Measurements from ENCODE around the gene SERPINA3.
"Not testable (repeated sequence)": the region's sequence is repeated elsewhere in the genome, so short reads cannot be mapped to it uniquely, and the experiment has no call there.

Gene SERPINA3

DNA sequence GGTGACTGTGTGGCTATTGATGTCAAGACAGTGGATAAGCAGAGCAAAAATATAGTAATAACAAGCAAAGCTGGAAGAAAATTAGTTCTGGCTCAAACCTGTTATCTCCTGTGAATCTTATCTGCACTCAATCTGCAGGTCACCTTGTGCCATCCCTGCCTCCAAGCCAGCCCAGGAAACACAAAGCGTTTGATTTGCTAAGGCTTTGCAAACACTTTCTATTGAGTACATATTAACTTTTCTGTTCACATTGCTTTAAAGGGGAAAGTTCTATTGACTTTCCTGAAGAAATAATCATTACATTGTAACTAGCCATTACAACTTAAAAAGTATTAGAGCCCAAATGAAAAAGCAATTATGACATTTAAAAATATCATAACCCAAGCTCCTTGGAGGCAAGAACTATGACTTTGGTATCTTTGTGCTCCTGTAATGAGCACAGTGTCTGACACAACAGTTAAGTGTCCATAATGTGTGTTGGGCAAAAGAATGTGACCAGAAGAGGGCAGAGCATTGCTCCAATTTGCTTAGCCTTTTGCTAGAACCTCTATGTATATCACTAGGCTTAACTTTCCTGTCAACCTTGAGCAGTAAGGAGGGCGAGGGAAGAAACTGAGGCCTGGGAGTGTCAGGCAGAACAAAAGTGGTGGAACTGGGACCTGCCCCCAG, 24.7 kb downstream of the SERPINA3 start:
- no peak for DNase-seq

DNA sequence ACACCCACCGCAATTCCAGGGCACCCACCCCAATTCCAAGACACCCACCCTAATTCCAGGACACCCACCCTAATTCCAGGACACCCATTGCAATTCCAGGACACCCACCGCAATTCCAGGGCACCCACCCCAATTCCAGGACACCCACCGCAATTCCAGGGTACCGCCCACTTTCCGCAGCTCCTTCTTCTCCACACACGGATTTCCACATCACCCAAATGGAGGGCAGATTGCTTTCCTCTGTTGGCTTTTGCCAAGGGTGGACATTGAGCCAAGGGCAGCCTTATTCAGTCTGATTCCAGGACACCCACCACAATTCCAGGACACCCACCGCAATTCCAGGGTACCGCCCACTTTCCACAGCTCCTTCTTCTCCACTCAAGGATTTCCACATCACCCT, 25.6 kb downstream of the SERPINA3 start:
- DNase-seq, result not testable (repeated sequence)

DNA sequence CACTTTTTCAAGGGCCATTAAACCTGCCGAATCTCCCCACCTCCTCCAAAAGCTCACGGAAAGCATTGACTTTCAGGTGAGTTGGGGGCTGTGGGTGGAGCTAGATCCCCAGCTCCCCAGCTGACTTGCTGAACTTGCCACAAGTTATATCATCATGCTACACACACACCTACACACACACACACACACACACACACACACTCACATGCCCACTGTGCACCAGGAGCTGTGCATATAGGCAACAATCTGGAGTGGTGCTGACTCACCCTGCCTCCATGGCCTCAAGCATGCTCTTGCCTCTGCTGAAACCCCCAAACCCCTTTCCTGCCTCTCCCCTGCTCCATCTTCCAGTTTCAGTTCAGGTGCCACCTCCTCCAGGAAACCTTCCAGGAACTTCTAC, 26.1 kb downstream of the SERPINA3 start:
- DNase-seq, result no peak

DNA sequence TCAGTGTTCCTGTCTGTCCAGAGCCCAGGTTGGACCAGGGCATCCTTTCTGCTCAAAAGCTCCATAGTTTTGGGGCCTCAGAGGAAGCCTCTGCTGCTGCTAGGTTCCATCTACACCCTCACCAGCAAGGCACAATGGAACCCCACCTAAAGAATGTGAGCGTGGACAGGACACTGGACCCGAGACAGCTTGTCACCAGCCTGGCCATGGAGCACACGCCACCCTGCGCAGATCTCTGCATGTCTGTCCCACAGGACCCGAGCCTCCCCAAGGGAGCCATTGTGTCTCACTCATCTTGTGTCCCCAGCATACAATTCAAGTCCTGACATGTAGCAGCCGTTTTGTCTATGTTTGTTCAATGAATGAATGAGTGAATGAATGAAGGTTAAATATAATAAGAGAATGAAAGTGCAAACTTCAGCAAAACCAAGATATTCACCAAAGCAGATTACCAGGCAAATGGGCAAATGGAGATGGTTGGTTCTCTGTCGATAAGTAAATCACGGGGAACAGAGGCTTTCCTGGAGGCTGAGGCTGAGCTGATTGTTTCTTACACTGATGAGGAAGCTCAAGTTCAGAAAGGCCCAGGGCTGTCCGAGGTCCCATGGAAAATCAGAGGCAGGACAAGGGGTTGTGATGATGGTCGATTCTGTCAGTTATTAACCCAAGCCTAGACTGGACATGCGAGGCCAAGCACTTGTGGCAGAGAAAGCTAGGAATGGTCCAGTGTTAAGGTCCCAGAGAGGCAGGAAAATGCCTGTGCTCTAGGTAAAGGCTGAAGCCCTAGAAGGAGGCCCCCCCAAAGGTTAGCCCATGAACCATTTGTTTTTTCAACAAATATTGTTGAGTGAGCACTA, 27.0 kb downstream of the SERPINA3 start:
- DNase-seq, result no peak

DNA sequence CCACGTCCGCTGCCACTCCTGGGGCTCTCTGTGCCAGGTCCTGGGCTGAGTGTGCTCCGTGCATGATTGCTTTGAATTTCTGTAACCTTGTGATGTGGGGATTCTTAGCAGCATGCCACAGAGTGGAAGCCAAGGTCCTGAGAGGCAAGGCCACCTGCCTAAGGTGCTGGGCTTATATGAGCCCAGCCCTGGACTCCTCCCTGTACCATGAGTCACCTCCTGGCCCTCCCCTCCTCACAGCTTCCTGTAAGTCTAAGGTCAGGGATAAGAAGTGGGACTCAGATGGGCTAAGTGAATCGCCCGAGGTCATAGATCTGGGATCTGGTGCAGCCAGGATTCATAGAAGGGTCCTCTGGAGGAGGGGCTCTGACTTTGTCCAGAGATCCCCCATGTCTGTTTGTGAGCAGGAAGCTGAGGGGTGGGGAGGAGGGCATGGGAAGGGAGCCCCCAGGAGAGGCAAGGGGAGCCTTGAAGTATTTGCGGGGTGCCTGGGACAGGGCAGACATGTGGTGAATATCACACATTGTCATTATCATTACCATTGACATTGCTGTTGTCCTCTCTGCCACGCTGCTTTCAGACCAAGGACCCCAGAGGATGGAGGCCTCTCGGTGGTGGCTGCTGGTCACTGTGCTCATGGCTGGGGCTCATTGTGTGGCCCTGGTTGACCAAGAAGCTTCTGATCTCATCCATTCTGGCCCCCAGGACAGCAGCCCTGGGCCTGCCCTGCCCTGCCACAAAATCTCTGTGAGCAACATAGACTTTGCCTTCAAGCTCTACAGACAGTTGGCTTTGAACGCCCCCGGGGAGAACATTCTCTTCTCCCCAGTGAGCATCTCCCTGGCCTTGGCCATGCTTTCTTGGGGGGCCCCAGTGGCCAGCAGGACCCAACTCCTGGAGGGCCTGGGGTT, 28.8 kb downstream of the SERPINA3 start:
- no peak for DNase-seq

DNA sequence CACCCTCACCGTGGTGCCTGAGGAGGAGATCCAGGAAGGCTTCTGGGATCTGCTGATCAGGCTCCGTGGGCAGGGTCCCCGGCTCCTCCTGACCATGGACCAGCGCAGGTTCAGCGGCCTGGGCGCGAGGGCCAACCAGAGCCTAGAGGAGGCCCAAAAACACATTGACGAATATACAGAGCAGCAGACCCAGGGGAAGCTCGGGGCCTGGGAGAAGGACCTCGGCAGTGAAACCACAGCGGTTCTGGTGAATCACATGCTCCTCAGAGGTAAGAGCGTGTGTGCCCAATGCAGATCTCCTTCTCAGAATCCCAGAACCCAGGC, 29.4 kb downstream of the SERPINA3 start:
- DNase-seq, result no peak

DNA sequence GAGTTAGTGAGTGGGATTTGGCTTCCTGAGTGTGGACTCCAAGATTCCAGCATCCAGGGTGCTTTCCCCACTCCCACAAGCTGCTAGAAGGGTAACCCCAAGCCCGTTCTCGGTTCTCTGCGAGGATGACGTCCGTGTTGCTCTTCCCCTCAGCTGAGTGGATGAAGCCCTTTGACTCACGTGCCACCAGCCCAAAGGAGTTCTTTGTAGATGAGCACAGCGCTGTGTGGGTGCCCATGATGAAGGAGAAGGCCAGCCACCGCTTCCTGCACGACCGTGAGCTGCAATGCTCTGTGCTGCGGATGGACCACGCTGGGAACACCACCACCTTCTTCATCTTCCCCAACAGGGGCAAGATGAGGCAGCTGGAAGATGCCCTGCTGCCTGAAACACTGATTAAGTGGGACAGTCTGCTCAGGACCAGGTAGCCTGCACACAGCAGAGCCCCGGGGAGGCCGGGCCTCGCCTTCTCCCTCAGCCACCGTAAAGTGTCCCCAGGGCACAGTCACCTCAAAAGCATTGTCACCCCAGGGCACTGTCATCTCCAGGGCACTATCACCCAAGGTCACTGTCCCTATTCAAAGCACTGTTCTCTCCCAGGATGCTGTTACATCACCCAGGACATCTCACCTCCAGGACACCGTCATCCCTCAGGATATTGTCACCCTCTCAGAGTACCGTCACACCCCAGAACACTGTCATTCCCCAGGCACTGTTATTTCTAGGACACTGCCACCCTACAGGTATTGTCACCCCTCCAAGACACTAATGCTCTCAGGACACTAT, 31.3 kb downstream of the SERPINA3 start:
- DNase-seq, result no peak

DNA sequence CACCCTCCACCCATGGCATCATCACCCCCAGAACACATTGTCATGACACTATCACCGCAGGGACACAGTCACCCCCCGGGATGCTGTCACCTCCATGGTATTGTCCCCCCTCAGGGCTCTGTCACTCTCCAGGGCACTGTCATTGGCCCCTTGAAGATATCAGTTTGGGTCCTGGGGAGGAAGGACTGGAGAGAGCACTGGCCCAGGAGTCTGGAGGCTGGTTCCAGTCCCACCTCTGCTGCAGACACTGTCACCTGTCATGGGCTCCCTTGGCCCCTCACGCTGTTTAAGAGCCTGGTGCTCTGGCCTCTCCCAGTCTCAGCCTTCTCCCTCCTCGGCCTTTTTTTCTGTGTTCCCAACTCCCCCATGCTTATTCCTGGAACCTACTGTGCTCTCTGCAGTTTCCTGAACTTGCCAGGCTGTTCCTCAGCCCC, 31.9 kb downstream of the SERPINA3 start:
- DNase-seq, result no peak

DNA sequence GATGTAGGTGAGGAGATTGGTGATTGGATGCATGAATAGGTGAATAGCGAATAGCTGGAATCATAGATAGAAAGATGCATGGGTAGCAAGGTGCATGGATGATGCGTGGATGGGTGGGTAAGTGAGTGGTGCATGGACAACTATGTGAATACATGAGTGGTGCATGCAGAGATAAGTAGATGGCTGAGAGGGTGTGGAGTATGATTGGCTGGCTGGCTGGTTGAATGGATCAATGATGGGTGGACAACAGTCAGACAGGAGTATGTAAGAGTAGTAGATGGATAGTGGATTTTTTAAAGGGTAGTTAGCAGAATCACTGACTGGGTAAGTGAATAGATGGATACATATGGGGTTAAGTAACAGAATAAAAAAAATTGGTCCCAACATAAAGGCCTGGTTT, 33.9 kb downstream of the SERPINA3 start:
- DNase-seq, result no peak

DNA sequence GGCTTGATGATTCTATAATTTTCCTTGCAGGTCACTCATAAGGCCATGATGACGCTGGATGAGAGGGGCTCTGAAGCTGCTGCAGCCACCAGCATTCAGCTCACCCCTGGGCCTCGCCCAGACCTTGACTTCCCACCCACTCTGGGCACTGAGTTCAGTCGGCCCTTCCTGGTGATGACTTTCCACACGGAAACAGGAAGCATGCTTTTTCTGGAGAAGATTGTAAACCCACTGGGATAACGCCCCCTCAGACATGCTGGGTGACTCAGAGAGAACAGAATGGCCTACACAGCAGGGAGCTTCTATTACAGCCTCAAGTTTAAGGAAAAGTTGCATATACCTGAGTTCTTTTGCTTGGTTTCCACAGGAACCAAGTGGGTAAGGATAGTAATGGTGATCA, 34.3 kb downstream of the SERPINA3 start:
- DNase-seq, result no peak

DNA sequence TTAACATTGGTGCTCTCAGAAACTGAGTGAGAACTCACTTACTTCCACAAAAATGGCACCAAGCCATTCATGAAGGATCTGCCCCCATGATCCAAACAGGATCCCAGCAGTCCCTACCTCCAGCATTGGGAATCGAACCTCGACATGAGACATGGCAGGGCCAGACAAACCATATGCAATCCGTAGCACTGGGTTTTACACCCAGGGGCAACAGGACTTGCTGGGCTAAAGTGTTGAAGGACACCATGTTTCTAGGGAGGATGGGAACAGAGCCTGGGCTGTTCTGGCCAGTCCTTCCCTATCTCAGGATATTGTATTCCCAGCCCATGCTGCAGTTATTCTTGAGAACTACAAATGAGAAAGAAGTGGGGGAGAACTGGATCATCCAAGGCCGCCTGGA, 36.6 kb downstream of the SERPINA3 start:
- DNase-seq, result no peak

DNA sequence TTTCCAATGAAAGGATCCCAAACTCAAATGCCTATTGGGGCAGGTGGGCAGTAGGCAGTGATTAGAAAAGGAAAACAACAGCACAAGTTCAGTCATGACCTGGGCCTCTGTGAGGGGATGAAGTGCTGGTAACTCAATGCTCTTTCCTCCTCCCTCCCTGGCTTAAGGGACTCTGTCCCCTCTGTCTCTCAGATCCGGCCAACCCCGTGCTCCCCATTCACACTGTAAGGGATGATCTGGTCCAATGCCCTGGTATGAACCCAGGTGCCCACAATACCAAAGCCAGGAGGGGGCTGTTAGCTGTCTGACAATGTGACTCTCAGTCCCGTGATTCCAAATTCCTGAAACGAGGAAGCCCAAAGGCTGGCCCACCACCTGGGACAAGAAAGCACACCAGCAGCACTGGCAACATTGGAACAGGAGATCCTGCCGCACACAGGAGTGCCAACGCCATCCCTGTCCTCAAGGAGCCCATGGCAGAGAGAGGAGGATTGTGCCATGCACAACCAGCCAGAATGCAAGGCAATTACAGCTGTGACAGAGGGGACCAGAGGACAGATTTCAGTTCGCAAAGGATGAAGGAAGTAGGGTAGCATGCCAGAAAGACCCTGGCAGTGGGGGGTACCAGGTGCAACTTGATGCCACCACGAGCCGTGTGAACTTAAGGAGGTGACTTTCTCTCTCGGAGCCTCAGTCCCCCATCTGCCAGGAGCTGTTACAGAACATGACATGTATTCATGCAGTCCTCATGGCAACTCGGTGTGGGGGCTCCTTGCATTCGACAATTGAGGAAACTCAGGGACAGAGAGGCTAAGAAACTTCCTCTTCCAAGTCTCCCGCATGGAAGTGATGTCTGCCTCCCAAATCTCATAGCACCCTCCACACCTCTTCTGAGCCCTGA, 37.6 kb downstream of the SERPINA3 start:
- DNase-seq, result no peak

DNA sequence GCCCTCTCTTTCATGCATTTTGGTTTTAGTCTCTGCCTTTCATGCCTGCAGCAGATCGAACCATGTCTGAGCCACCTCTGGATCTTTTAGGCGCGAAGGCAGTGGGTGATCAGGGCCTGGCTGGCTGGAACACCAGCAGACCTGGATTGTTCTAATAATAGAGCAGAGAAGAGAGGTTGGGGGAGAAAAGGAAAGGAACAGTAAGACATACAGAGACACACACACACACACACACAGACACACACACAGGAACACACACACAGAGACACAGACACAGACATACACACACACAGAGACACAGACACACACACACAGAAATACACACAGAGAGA, 38.2 kb downstream of the SERPINA3 start:
- no peak for DNase-seq

DNA sequence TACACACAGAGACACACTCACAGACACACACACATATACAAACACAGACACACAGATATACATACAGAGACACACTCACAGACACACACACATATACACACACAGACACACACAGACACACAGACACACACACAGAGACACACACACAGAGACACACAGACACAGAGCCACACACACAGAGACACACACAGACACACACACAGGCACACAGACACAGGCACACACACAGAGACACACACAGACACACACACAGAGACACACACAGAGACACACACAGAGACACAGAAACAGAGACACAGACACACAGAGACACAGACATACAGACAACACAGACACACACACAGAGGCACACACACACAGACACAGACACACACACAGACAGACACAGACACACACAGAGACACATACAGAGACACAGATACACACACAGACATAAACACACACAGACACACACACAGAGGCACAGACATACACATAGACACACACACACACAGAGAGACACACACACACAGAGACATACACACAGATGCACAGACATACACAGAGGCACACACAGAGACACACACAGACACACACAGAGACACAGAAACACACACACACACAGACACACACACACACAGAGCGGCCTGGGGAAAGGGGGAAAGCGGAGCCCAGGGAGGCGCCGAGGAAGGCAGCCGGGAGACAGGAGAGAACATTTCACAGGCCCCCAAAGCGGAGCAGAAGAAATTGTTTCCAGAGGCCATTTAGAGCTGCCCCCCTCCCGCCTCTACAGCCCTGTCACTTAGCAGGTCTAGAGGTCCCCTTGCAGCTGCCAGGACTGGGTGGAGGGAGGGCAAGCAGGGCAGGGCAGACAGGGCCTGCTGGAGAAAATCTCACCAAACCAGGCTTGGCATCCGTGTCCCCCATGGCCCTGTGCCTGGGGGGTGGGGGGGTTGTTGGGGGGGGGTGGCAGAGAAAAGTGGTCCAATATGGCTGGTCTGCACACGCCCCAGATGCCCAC, 38.9 kb downstream of the SERPINA3 start:
- DNase-seq, result no peak

DNA sequence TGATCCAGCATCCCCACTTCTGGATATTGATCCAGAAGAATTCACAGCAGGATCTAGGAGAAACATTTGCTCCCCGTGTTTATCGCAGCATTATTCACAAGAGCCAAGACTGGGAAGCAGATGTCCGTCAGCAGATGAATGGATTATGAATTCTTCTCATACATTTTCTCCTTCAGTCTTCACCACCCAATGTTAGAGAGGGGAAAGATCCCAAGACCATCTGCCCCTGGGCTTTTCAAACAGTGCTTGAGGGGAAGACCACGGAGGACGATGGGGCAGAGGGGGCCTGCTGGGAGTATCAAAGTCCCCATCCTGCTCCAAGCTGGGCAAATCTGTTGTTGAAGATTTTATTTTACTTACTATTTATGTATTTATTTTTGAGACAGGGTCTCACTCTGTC, 41.1 kb downstream of the SERPINA3 start:
- no peak for DNase-seq

DNA sequence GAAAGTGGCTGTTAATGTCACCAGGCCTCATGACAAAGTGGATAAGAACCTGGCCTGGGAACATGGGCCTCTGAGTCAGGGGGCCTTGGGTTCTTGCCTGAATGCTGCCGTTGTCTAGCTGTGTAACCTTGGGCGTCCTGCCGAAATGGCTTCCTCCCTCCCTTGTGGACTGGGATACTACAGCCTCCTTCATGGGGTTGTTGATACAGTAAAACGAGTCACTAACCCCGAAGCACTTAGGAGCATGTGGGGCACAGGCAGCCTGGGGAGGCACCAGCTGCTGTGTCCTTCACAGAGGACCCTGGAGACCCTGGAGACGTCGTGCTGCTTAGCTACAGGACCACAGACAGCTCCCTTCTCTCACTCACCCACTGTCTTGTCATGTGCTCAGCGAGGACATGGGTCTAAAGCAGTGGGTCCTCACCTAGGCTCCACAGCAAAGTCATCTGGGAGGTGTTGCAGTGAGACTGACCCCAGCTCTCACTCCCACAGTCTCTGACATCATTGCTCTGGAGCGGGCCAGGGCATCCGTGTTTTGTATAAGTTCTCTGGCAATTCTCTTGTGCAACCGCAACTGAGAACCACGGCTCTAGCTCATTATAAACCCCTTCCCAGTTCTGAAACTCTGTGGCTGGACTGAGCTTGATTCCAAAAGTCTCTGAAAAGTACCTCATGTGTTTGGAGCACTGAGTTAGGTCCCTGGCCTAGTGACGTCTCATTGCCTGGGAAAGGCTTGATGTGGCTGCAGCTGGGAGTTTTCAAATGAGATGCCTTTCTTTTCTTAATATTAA, 42.1 kb downstream of the SERPINA3 start:
- DNase-seq, result no peak

DNA sequence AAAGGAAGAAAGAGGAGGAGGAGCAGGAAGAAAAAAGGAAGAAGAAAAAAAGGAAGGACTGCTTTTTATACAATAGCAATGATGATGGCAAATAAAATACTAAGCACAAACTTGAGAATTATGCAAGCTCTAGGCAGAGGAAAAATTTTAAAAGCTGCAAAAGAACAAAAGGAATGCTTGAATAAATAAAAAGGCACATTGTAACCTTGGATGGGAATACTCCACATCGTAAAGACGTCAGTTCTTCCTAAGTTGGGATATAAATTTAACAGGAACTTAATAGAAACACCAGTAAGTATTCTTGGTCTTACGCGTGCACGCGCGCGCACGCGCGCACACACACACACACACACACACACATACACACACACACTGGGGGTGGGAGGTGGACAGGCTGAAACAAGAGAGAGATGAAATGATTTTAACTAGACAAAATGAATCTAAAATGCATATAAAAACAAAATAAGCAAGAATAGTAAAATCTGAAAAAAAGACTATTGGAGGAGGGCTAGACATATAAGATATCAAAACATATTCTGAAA, 43.0 kb downstream of the SERPINA3 start:
- DNase-seq, result no peak

DNA sequence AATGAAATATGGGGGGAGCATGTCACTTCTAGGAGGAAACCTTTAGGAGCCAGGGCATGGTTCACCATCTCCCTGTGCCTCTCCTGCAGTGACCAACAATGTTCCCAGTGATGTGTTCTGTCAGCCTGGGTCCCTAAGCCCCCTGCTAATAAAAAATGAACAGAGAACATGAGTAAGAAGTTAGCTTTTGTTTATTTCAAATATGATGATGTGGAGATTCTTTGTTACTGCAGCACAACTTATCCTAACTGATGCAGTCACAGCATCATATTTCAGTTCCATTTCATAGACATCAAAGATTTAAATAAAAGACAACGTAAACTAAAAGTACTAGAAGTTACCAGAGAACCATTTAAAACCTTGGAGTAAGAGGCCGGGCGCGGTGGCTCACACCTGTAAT, 43.9 kb downstream of the SERPINA3 start:
- DNase-seq, result no peak

DNA sequence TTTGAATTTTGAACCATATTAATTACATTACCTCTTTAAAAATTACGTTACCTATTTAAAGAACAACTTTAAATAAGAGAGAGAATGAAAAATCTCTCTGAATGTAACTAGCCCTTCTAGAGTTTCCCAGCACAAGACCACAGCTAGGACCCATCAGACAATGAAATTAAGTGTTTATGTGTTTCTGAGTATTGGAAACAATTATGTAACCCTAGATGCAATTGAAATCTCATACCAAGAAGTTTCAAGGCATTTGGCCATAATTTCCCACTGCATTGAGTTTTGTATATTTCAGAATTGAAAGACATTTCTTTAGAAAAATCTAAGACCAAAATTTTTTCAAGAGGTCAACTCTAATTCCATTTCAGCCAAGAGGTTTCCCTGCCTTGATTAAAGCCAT, 47.1 kb downstream of the SERPINA3 start:
- DNase-seq, result no peak

All from CD4-positive, alpha-beta T cell treated with Interleukin-21 for 1 hour (primary cell).